Colonic mucosa (tissue), 4 donors: ENCODE measurements around the gene ZNF385A. TPM values are rescaled to one million over a fixed set of nuclear protein-coding genes. Genes with fewer than 3 reads are reported as not detected.

Source experiments
- DNase-seq: peaks from one replicate; pipeline ENCODE4 v3.0.0-alpha.2; 2020
- H3K27ac ChIP-seq: fragments of 200-600 bp; one replicate; pipeline ENCODE4 v1.8.0; 2021
- H3K27me3 ChIP-seq: fragments of 200-600 bp; one replicate; pipeline ENCODE4 v1.8.0; 2021
- H3K36me3 ChIP-seq: fragments of 200-600 bp; one replicate; pipeline ENCODE4 v1.8.0; 2021
- H3K4me1 ChIP-seq: fragments of 200-600 bp; one replicate; pipeline ENCODE4 v1.8.0; 2021; ENCODE audit warnings: mild to moderate bottlenecking
- H3K4me3 ChIP-seq: fragments of 200-600 bp; one replicate; pipeline ENCODE4 v1.8.0; 2021
- H3K9ac ChIP-seq, 2 donors: one replicate each; pipeline ENCODE4 v1.7.0; 2013; ENCODE audit warnings: control low read depth in 2 of 2, low read depth in 2 of 2, low read length in 2 of 2
- H3K9me3 ChIP-seq: fragments of 200-600 bp; one replicate; pipeline ENCODE4 v1.8.0; 2021
- intact Hi-C: fragments of 100-400 bp; cut with DNase I; formaldehyde crosslinking; loops from one replicate; pipeline ENCODE4 v1.14.1; 2022
- total RNA-seq, 2 donors: library from RNA; stranded (reverse); fragmentation: NEBNext Ultra II Directional in 1 of 2; extraction: Animal tissue kit (Norgen Biotek cat#: 25700) in 1 of 2; gene quantifications; one replicate each; pipeline ENCODE4 v1.2.1, GENCODE V29; 2021
- TF ChIP-seq, protein P1 (sequence below): fragments of 200-600 bp; IDR thresholded peaks from one replicate; pipeline ENCODE4 v1.8.0; 2022; ENCODE audit warnings: antibody characterized with exemption, mild to moderate bottlenecking
- donor health status: healthy.
- donor health status: DM: no; HTN: no; CAD: no.
- donor health status: DM: no; HTN: no; CAD: no.

ZNF385A gene
- total RNA-seq, 2 donors from 2014 or later: 3.8 to 7.3 TPM

DNA sequence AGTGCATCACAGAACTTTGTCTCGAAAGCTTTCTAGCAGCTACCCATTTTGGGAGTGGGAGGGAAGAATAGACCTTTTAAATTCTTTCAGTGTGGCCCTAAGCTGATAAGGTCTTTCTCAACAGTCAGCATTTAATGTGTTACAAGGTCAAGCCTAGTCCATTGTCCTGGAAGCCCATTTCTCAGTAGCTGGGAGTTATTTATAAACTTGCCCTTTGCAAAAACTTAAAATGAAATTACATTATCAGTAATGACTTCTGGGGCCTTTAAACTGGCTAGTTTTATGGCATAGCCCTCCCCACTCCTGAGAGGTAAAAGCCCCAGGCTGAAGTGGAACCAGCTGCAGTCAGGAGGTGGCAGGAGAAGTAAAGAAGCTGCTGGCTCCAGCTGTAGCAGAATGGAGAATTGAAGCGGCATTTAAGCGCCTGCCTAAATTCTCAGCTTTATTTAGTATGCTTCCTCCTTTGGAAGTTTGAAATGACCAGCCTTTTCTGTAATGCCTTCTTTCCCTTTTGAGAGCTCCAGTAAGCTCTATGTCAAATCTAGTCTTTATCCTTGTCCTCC lies 47.2 kb downstream of the ZNF385A start:
- Histone ChIP-seq H3K27me3 (no peaks in the 10 kb centered on the region), H3K4me3 (no peak overlapping the region), H3K27ac (peak overlapping the region; percentile 13), H3K9me3 (no peaks in the 10 kb centered on the region), H3K36me3 (no peaks in the 10 kb centered on the region), H3K9ac (no peak overlapping the region), H3K4me1 (no peaks in the 10 kb centered on the region)
- no peak for DNase-seq
- intact Hi-C loops: no loop called here
- TF ChIP-seq, protein P1, sequence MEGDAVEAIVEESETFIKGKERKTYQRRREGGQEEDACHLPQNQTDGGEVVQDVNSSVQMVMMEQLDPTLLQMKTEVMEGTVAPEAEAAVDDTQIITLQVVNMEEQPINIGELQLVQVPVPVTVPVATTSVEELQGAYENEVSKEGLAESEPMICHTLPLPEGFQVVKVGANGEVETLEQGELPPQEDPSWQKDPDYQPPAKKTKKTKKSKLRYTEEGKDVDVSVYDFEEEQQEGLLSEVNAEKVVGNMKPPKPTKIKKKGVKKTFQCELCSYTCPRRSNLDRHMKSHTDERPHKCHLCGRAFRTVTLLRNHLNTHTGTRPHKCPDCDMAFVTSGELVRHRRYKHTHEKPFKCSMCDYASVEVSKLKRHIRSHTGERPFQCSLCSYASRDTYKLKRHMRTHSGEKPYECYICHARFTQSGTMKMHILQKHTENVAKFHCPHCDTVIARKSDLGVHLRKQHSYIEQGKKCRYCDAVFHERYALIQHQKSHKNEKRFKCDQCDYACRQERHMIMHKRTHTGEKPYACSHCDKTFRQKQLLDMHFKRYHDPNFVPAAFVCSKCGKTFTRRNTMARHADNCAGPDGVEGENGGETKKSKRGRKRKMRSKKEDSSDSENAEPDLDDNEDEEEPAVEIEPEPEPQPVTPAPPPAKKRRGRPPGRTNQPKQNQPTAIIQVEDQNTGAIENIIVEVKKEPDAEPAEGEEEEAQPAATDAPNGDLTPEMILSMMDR: no peak

DNA sequence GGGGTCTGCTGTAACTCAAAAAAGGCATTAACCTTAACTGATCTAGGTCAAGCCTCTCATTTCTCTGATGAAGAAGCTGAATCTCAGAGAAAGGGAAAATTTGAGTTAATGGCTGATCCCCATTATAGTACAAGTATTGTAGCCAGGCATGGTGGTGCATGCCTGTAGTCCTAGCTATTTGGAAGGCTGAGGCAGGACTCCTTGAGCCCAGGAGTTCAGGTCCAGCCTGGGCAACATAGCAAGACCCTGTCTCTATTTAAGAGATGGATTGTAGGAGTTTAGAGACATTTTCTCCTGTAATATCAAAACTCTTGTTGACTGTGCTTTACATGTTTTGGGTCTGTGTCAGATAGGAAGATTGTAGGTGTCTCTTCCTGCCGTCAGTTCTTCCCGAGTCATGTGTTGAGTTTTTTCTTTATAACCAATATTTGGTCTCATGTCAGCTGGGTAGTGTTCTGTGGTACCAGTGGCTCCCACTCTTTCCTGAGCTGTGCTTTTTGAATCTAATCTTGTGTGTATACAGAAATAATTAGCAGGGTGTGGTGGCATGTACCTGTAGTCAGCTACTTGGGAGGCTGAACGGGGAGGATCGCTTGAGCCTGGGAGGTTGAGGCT lies 51.0 kb downstream of the ZNF385A start:
- Histone ChIP-seq H3K9ac (no peak overlapping the region), H3K4me3 (no peak overlapping the region), H3K27me3 (no peaks in the 10 kb centered on the region), H3K27ac (no peak overlapping the region), H3K9me3 (no peaks in the 10 kb centered on the region), H3K4me1 (peaks cover 27% of the 10 kb centered on the region), H3K36me3 (no peaks in the 10 kb centered on the region)
- no peak for DNase-seq
- TF ChIP-seq, protein P1: no peak
- intact Hi-C loops: no loop called here

DNA sequence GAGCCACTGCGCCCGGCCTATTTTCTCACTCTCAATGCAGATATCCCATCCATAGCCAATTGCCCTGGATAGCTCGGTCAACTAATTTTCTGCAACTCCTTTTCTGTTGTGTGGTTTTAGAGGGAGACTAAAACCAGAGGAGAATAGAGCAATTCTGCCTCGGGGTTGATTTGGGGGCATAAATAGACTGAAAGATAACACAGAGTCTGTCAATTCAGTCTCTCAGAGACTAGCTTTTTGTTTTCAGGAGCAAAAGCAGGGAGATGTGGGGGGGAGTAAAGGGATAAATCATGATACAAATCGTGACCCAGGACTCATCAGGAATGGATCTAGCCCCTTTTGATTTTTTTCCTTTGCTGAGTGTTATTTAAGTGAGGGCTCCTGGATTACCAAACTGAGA lies 53.1 kb downstream of the ZNF385A start:
- no peak overlapping the region for H3K9ac ChIP-seq
- intact Hi-C loops: no loop called here
- no peaks in the 10 kb centered on the region for H3K27me3 ChIP-seq
- no peak overlapping the region for H3K27ac ChIP-seq
- H3K4me1 ChIP-seq: peaks cover 27% of the 10 kb centered on the region
- H3K4me3 ChIP-seq: no peak overlapping the region
- TF ChIP-seq, protein P1: no peak
- H3K9me3 ChIP-seq: no peaks in the 10 kb centered on the region
- no peak for DNase-seq
- H3K36me3 ChIP-seq: no peaks in the 10 kb centered on the region

DNA sequence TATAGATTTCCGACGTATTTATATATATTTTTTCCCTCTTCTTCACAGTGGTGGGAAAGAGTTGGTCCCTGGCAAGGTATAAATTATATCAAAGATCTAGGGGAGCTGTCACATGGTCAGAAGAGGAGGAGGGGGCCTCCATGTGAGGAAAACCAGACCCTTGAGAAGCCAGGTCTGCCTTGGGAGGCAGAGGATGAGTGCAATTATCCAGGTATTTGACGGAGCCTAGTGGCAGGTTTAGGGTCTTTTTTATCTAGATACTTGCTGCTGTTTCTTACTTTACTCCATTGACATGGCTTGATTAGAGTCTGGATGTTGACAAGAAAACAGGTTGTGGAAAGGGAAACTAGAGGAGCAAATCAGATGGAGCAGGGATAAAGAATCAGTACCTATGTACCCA lies 54.1 kb downstream of the ZNF385A start:
- Histone ChIP-seq H3K4me3 (no peak overlapping the region), H3K9me3 (no peaks in the 10 kb centered on the region), H3K4me1 (peaks cover 32% of the 10 kb centered on the region), H3K36me3 (no peaks in the 10 kb centered on the region), H3K27me3 (no peaks in the 10 kb centered on the region), H3K9ac (no peak overlapping the region), H3K27ac (no peak overlapping the region)
- intact Hi-C loops: no loop called here
- TF ChIP-seq, protein P1: no peak
- no peak for DNase-seq

DNA sequence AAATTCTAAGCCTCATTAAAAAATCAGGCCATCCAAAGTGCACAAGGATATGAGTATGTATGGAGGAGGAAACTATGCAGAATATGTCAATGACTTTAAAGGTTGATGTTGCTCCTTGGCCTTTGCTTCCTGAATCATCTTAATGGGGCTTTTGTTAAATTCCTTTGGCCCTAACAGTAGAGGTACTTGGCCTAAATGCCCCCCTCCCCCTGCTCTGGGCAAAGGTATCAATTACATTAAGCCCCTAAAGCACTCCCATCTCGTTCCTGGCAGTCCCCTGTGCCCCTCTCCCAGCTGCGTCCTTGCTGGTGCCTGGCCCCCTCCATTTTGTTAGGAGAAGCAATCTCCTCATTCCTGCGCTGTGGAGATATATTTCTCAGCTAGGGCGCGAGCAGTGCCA lies 54.8 kb downstream of the ZNF385A start:
- Histone ChIP-seq H3K9ac (no peak overlapping the region), H3K9me3 (no peaks in the 10 kb centered on the region), H3K4me1 (peaks cover 32% of the 10 kb centered on the region), H3K4me3 (no peak overlapping the region), H3K27ac (peak overlapping the region; percentile 0), H3K36me3 (no peaks in the 10 kb centered on the region), H3K27me3 (no peaks in the 10 kb centered on the region)
- TF ChIP-seq, protein P1: no peak
- DNase-seq: no peak
- intact Hi-C loops: loop anchor here (5.0 kb wide), 1 partner anchor 37 kb away; no protein-coding TSS in a partner anchor
